RCC 7860 (cell line): ENCODE results near the gene DOCK3.
"Not testable (repeated sequence)": the region's sequence is repeated elsewhere in the genome, so short reads cannot be mapped to it uniquely, and the experiment has no call there.

Experiments used
- DNase-seq: peaks from one replicate; pipeline ENCODE4 v3.0.0-alpha.2; 2015; ENCODE audit warnings: low spot score
- FAIRE-seq: peaks from 2 replicates; lab custom pipeline; 2012; peaks lifted over from hg19 to GRCh38; lab: Jason Lieb, UNC

DOCK3 gene

DNA sequence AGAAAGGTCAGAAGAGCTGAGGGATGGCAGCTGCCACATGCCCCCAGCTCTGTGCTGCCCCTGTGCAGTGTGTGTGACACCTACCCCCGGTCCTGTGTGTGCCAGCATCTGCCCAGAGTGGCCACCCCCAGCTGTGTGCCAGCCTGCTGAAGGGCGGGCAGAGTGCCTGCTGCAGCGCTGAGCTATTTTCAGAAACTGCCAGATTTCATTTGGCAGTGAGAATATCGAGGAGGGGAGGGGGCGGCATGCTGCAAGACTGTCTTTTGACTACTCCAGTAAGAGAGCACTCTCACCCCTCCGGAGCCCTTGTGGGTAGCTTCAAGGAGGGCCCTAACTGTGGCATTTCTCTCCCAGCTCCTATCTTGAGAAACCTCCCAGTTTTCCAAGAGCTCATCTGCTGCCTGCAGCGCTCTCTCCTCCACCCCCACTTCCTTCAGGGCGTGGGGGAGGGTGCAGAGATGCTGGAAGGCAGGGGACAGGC lies 25.2 kb upstream of the DOCK3 start:
- DNase-seq (no peak), FAIRE-seq (no peak)

DNA sequence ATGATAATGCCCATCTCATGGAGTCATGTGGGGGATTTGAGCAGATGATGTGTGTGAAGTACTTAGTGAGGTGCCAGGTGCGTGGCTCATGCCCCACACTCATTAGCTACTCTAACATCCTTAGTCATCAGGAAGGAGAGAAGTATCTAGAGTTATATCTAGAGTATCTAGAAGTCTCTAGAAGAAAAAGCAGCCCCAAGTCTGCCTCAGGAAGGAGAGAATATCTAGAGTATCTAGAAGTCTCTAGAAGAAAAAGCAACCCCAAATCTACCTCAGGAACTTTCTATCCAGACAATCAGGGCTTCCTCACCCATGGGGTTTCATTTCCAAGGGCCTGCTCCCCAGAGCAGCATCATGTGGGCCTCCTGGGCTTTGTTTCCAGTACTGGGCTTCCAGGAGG lies 24.7 kb upstream of the DOCK3 start:
- FAIRE-seq (no peak), DNase-seq (no peak)

DNA sequence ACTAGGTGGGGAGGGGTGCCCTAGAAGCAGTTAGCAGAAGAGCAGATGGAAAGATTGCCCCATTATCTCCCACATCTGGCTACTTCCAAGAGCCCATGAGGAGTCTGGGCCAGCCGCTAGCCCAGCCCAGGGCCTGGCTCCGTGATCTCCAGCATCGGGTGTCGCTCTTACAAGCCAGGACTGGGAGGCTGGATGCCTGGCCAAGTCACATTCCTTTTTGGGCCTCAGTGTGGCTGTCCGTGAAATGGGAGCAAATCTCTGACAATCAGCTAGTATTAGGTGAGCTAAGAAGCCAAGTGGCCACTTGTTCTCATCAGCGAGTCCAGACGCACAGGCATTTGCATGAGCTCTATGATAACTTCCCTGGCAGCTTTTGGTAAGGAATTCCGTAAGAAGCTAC lies 23.3 kb upstream of the DOCK3 start:
- DNase-seq (no peak), FAIRE-seq (no peak)

DNA sequence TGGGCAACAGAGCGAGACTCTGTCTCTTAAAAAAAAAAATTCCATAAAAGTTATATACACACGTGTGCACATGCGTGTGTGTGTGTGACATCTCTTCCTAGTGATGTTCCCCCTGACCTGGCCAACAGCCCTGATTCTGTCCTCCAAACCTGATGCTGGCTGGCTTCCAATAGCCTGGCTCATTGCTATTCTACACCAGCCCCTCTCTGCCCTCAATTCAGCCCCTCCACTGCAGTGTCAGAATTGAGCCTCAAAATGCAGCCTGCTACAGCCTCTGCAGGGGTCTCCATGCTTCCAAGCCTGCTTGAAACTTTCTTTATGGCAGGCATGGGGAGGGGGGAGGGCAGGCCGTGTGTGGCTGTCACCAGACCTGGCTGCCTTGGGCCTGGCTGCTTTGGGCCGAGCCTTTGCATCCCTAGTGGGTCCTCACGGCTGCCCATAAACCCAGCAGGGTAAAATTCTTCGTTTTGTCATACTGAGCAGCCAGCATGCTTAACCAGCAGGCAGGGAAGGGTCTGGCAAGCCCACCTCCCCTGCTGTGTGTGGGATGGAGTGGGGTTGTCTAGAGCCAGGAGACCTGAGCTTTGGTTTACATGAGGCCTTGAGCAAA lies 22.7 kb upstream of the DOCK3 start:
- no peak for FAIRE-seq
- DNase-seq = no peak

DNA sequence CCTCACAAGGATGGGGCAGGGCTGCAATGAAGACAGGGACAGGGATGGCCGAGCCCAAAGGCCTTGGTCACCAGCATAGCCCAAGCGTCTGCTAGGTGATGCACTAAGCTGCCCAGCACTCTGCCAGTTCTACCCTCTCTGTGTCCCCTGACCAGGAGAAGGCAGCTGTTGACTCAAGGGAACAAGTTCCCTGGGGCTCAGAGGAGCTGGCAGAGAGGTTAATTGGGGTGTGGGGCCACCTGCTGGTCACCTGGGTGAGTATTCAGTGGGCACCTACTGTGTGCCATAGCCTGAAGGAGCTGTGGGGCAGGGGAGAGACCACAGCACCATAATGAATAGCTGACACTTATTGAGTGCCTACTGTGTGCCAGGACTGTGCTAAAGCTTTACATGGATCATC lies 22.0 kb upstream of the DOCK3 start:
- FAIRE-seq (no peak), DNase-seq (peak; percentile 22)

DNA sequence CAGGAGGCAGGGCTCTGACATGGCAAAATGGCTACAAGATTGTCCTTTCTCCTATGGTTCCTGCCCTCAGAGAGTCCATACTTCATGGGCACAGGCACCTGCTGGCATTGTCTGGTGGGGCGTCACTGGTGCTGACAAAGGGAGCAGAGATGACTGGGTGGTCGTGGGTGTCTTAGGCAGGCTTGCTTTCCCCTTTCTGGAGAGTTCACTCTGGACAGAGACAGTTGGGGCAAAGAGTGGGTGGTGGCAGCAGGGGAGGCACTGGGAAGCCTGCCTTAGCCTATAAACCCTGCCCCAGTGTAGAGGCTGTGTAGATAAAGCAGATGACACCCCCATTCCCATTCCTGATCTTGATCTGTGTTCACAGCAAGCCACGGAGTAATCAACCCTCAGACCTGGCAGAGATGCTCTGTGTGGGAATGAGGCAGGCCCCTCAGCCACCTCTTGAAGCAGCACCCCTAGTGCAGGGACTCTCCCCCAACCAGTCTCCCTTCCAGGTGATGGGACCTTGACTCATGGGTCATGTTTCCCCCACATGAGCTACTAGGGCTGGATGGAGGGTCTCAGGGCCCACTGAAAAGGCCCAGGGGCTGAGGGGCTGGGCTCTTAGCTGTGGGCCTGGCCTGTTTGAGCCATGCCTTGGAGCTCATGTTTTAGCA lies 20.7 kb upstream of the DOCK3 start:
- no peak for FAIRE-seq
- DNase-seq = no peak

DNA sequence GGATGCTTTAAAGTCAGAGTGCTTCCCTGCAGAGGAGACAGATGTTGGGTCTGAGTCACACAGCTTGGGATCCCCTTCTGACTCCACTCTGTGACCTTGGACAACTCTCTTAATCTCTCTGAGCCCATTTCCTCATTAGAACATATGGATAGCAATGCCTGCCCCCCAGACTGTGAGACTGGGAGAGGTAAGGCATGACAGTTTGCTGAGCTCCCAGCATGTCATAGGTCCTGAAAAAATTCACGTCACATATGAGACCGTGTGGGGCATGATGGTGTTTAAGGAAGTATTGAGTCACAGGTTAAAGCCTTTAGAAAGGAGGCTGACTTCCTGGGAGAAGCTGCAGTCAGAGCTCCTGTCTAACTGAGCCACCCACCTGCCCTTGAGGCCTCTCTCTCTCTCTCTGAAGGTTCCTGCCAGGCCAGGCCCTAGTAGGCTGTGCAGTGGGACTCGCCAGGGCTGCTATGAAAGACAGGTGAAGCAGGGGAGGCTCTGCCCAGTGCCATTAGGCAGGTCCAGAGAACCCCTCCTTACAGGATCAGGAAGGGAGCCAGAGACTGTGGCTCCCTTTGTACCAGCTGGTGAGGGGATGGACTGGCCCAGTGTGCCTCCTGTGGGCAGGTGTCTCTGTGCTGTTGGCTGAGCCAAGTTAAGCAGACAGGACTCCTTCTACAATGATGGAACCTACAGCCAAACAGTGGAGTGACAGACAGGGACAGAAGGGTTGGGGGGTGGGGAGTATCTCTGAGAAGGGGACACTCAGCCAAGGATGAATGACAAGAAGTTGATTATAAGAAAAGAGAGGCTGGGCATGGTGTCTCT lies 19.5 kb upstream of the DOCK3 start:
- FAIRE-seq (no peak), DNase-seq (no peak)

DNA sequence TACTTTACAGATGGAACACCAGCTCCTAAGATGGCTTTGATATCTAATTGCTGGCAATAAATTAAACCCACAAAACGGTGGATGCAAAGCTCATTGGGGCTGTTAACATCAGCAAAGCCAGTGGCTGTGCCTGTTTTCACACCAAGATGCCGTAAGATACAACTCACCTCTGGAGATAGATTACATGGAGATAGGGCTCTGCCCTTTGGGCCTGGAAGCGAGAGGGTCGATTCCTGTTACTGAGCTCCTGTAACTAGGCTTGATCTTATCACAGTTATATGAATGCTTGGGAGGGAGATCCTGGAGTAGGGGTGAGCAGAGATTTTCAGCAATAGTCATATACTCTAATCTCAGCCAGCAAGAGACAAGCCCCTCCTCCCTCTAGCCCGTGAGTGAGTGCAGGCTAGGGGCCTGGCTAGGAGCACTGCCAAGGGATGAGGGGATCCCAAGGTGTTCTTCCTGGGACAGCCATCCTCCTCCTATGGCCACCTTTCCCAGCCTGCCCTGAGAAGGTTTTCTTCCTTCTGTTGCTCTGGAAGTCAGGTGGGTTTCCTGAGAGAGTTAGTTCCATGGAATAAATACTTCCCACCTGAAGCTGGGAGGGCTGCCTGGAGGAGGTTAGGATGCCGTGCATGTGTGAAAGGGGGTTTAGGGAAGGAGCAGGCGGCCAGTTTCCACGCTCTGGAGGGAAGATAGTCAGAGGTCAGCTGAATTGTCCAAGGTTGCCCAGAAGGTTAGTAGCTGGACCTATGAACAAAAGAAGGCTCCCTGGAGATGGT lies 18.1 kb upstream of the DOCK3 start:
- FAIRE-seq = no peak
- no peak for DNase-seq

DNA sequence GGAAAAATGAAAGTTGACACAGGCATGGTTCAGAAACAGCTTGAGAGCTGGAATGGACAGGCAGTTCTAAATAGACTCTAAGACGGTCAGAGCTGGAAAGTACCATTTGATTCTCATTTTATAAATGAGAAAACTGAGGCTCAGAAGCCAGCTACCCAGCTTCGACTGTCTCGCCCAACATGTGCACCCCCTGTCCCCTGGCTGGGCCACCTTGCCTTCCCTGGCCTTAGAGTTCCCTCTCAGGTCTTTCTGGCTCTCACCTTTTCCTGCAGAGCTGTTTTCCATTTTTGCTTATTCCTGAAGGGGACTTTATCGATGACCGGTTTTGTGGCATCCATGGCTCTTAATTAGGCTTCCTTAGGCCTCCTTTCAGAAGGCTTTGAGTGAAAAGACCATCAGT lies 17.3 kb upstream of the DOCK3 start:
- FAIRE-seq (no peak), DNase-seq (no peak)

DNA sequence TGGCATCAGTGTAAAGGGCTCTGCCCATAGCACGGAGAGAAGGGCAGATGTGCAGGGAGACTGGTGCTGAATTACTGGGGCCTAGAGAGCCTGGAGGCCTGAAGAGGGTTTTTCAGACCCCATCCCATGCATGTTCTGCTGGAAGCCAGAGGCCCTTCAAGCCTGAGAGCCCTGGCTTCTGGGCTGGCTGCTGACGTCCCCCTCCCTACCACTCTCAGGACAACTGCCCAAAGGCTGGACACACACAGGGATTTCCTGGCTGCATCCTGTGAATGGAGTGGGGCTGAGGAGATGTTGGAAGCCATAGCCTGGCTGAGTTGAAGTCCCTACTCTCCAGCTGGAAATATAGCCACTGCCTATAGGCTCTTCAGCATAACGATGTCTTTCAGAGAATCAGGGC lies 16.9 kb upstream of the DOCK3 start:
- no peak for DNase-seq
- FAIRE-seq = no peak

DNA sequence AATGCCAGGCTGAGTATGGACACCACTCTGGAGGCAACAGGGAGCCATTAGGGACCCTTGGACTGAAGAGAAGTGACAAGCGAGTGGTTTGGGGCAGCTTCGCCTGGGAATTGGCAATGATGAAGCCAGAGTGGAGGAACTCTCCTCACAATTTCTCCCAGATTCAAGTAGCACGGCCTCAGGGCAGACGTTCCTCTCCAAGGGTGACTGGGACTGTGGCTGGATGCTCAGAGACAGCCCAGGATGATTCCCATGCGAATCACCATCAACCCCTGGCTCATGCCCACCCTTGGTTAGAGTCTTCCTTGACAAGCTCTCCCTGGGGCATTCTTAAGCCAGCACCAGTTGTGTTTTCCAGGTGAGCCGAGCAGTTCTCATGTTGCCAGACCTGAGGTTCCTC lies 16.3 kb upstream of the DOCK3 start:
- FAIRE-seq (no peak), DNase-seq (no peak)

DNA sequence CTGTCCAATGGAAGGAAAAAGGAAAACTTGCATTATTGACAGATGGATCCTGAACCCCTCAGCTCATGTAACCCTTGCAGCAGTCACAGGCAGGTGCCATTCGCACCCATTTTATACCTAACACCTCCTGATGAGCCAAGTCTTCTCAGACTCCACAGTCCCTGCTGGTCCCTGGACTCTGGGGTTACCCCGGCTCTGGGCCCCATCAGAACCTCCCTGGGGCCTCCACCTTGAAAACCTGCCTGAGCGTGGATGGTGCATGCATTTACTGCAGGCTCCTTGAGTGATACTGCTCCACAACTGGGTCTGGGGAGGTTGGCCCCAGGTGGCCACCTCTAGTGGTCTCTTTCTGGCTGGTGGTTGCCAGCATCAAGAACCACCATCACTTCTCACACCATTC lies 15.9 kb upstream of the DOCK3 start:
- FAIRE-seq (no peak), DNase-seq (no peak)

DNA sequence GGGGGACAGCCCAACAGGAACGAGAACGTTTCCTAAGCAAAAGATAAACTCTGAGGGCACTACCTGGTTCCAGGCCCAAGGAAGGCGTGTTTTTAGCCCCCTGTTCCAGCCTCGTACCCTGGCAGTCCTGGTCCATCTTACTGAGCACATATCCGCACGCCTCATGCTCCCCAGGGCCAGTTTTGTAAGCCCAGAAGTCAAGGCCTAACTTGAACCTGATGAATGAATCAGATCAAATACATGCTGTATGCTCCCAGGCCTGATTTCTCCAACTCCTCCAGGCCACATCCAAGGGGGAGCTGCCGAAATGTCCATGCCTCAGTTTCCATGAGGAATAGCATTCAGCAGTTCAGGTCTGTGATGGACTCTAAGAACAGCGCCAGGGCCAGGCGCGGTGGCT lies 14.3 kb upstream of the DOCK3 start:
- FAIRE-seq = no peak
- DNase-seq = no peak

DNA sequence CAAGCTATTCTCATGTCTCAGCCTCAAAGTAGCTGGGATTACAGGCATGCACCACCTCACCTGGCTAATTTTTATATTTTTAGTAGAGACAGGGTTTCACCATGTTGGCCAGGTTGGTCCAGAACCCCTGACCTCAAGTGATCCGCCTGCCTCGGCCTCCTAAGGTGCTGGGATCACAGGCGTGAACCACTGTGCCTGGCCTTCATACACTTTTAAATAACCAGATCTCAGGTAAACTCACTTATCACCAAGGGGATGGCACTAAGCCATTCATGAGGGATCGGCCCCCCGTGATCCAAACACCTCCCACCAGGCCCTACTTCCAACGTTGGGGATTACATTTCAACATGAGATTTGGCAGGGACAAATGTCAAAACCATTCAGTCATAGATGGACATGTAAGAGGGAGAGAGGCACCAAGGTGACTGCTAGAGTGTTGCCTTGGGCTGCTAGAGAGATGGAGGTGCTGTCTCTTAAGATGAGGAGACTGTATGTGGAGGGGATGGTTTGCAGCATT lies 13.3 kb upstream of the DOCK3 start:
- FAIRE-seq = no peak
- no peak for DNase-seq

DNA sequence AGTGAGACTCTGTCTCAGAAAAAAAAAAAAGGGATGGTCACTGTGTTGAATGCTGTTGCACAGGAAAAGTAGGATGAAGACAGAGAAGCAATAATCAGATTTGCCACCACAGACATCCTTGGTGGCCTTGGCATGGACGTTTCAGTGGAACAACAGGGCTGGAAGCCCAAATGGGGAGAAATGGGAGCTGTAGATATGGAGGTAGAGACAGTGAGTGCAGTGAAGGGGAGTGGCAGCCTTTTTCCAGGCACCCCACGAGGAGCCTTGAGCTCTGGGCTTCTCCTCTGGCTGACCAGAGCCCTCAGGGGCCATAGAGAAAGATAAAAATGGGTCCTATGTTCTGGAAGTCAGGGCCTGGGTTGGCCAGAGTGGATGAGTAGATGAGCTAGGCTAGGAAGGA lies 12.3 kb upstream of the DOCK3 start:
- no peak for FAIRE-seq
- no peak for DNase-seq

DNA sequence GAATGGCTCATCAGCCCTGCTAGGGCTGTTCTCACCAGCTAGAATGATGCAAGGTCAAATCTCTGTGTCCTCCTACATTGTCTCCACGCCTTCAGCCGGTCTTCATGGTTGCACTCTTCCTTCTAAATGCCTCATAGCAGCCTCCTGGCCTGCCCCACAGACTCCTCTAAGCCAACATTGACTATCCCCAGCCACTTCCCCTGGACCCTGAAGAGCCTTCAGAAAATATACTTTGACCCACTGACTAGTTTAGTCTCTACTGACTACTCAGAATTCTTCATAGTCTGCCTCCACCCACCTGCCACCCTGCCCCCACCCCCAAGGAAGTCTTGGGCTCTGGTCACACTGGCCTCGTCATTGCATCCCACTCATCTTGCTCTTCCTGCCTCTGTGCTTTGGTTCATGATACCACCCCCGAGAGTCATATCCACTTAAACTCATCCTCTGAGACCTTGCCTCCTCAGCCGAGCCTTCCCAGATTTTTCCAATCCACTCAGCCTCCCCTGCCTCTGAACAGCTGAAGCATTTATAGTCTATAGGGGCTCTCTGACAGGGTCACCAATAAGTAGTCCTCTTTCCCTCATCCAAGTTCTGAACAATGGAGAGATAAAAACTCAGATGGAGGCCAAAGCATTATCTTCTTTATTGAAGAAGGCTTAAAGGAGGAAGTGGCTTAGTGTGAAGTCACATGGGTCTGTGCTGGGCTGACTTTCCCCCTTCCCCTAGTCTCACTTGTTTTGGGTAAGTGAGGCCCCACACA lies 9.5 kb upstream of the DOCK3 start:
- DNase-seq = no peak
- FAIRE-seq = no peak

DNA sequence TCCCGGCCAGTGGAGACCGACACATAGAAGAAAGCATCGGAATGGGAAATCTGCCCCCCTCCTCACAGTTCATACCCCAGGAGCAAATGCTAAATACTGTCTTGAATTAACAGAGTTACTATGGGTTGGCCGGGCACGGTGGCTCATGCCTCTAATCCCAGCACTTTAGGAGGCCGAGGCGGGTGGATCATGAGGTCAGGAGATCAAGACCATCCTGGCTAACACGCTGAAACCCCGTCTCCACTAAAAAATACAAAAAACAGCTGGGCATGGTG lies 8.9 kb upstream of the DOCK3 start:
- not testable (repeated sequence) for DNase-seq, FAIRE-seq

DNA sequence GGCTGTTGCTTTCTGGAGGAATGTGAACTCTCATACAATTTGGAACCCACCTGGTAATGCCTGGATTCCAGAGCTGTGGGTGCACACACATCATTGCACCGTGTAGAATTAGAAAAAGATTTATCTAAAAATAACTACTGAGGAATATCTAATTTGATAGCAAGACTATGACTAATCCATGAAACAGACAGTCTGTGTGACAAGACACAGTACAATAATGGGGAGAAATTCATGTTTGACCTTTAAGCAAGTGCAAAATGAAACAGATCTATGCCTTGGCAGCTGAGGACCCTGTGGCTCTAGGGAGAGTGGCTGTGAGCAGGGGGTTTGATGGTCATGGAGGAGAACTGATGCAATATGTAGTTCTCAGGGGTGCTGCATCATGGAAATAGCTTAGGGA lies 7.9 kb upstream of the DOCK3 start:
- DNase-seq (no peak), FAIRE-seq (no peak)

DNA sequence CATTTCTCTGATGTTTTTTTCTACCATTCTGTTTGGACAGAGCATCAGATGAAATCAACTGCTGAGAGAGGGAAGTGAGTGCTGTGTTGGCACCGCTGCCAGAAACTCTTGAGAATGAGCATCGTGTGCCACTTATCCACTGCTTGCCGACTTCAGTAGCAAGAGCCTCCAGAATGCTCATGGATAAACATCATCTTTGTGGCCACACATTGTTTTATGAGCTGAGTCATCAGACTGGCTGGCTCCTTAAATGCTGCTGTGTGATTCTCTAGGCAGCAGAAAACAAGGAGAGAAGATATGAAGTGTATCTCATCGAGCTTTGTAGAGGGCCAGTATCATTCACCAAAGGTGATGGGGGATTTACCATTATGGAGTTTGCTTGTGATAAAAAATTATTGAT lies 3.4 kb upstream of the DOCK3 start:
- DNase-seq = peak; percentile 69
- no peak for FAIRE-seq

DNA sequence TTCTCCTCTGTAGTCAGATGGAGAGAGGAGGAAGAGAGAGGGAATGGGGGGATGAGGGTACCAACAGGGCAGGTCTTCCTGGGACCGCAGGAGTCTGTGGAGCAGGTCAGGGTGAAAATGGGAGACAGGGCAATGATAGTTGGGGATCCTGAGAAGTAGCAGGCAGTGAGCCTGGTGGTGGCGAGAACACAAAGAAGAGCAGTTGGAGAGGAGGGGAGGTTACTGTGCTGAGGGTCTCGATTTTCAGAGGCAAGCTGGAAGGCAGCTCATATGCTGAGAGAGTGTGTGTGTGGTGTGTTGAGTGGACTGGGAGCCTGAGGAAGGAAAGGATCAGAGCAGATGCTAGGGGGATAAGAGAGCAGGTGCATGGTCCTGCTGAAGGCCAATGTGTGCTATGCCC lies 2.1 kb upstream of the DOCK3 start:
- no peak for FAIRE-seq
- DNase-seq = no peak

DNA sequence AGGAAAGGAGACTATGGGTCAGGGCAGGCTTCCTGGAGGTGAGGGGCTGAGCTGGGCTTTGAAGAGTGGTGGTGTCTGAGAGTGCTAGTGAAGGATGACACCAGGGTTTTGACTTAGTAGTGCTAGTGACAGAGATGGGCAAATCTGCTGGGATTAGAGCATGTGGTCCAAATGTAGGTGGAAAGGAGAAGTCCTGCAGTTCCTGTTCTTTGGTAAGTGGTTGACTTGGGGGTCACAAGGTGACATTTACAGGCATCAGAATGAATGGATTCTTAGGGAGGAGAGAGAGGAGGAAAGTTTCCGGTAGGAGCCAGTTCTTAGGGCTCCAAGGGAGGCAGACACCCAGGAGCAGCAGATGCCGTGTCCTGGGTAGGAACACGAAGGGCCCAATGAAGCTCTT lies 796 bp upstream of the DOCK3 start:
- no peak for FAIRE-seq

More for the DNA sequence above, 796 bp upstream of the DOCK3 start:
- no peak for DNase-seq
